A549 treated with RU486 at 1 μM for 4 hours (cell line): ENCODE measurements around the gene KLF11. TPM values are rescaled to one million over a fixed set of nuclear protein-coding genes. Genes with fewer than 3 reads are reported as not detected.

ENCODE experiments used
- total RNA-seq: library from RNA; stranded (reverse); fragments of 200-300 nt; extraction: Qiagen RNA extraction; gene quantifications from 5 replicates; pipeline ENCODE4 v1.2.3, GENCODE V29; 2022; ENCODE audit warnings: low read depth

KLF11 gene
- 3.2 to 6.7 TPM (median 5.4 TPM) in 5 replicates for total RNA-seq

GRCh38 chr2:10043256-10043905 is at the start of gene KLF11:
Gene KLF11, plus strand, starts transcription at chr2:10043550. Its CDS starts 167 bp downstream, at chr2:10043717.

GRCh38 chr2:10079870-10080535 is 36.7 kb downstream of the KLF11 start, which contains the start of gene CYS1:
Gene CYS1, minus strand, starts transcription at chr2:10080411. Its CDS starts 188 bp downstream, at chr2:10080223.

Other genes with a start within 250 kb of the KLF11 start
- gene TAF1B, start 200.1 kb upstream of the KLF11 start, total RNA-seq, result 19.7 to 52.3 TPM (median 26.0 TPM) in 5 replicates
- gene GRHL1, start 91.9 kb upstream of the KLF11 start, total RNA-seq, result 0.73 to 2.7 TPM (median 1.2 TPM) in 5 replicates
- gene CYS1, start 36.9 kb downstream of the KLF11 start, total RNA-seq, result 0.90 to 1.6 TPM (median 1.4 TPM) in 5 replicates
- 185 to 280 TPM (median 213 TPM) in 5 replicates for gene RRM2, start 79.2 kb downstream of the KLF11 start, total RNA-seq